ENCODE results near the gene DEAF1.

DNA sequence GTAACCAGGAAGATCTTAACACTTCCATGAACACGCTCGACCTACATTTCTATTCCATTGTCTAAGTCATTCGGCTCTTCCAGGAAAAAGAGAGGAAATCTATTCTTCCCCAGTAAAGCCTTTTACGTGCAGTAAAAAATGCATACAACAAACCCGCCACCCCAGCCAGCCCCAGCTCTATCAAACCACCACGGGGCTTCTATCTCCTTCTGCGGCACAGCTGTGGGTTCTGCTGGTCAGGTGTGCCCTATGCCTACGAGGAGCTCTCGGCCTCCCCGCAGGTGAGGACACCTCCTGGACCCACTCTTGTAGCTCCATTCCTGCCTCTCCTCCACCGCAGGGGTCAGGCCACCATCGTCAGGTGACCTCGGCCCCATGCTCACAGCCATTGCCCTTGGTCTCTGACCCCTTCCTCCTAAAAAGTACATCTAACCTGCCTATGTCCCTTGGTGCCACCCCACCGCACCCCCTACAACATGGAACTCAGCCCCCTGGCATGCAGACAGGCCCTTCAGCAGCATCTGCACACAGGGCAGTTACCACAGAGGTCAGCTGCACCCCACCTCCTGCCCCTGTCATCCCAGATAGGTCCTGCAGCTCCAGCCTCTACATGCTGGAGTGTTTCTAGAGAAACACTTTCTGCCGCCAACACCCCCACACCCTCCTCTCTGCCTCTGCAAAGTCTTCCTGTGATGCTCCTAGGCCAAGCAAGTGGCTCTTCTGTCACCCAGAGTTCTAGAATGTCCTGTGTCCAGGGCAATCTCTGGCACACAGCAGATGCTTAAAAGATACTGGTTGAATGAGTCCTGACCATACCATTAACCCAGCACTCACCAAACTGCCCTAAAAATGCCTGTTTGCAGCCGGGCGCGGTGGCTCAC, 3.1 kb downstream of the DEAF1 start:
- no peak for TF ChIP-seq EZH2 (IDR thresholded peaks at IDR 0.05; ENCODE audit: low read length)
- TF ChIP-seq, protein P1, sequence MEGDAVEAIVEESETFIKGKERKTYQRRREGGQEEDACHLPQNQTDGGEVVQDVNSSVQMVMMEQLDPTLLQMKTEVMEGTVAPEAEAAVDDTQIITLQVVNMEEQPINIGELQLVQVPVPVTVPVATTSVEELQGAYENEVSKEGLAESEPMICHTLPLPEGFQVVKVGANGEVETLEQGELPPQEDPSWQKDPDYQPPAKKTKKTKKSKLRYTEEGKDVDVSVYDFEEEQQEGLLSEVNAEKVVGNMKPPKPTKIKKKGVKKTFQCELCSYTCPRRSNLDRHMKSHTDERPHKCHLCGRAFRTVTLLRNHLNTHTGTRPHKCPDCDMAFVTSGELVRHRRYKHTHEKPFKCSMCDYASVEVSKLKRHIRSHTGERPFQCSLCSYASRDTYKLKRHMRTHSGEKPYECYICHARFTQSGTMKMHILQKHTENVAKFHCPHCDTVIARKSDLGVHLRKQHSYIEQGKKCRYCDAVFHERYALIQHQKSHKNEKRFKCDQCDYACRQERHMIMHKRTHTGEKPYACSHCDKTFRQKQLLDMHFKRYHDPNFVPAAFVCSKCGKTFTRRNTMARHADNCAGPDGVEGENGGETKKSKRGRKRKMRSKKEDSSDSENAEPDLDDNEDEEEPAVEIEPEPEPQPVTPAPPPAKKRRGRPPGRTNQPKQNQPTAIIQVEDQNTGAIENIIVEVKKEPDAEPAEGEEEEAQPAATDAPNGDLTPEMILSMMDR (optimal IDR thresholded peaks at IDR 0.05 in 1 of 3, IDR thresholded peaks at IDR 0.05 in 1 of 3, conservative IDR thresholded peaks at IDR 0.05 in 1 of 3; ENCODE audit: extremely low read depth in 1 of 3, insufficient read depth in 2 of 3, low read length in 3 of 3): no peak

All from keratinocyte (primary cell).